ENCODE results near the gene HGS. TPM values are rescaled to one million over a fixed set of nuclear protein-coding genes. Genes with fewer than 3 reads are reported as not detected.

HGS gene
- total and polyA plus RNA-seq, 2 of the 4 experiments (the other 2 are of a cell fraction) = 52.5 to 137 TPM

- TF ChIP-seq, protein P1, sequence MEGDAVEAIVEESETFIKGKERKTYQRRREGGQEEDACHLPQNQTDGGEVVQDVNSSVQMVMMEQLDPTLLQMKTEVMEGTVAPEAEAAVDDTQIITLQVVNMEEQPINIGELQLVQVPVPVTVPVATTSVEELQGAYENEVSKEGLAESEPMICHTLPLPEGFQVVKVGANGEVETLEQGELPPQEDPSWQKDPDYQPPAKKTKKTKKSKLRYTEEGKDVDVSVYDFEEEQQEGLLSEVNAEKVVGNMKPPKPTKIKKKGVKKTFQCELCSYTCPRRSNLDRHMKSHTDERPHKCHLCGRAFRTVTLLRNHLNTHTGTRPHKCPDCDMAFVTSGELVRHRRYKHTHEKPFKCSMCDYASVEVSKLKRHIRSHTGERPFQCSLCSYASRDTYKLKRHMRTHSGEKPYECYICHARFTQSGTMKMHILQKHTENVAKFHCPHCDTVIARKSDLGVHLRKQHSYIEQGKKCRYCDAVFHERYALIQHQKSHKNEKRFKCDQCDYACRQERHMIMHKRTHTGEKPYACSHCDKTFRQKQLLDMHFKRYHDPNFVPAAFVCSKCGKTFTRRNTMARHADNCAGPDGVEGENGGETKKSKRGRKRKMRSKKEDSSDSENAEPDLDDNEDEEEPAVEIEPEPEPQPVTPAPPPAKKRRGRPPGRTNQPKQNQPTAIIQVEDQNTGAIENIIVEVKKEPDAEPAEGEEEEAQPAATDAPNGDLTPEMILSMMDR (conservative IDR thresholded peaks at IDR 0.05; ENCODE audit: low read depth, low read length) = no peak
- TF ChIP-seq SMC3 (IDR thresholded peaks at IDR 0.05; ENCODE audit: low read depth, low read length) (no peak), CEBPB (IDR thresholded peaks at IDR 0.05; ENCODE audit: low read depth, low read length) (no peak)
- TF ChIP-seq, protein P2, sequence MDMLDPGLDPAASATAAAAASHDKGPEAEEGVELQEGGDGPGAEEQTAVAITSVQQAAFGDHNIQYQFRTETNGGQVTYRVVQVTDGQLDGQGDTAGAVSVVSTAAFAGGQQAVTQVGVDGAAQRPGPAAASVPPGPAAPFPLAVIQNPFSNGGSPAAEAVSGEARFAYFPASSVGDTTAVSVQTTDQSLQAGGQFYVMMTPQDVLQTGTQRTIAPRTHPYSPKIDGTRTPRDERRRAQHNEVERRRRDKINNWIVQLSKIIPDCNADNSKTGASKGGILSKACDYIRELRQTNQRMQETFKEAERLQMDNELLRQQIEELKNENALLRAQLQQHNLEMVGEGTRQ (IDR thresholded peaks at IDR 0.05; ENCODE audit: low read depth, low read length) = no peak
Measured at GRCh38 chr17:81683208-81683583, 615 bp upstream of the HGS start (continued).
